ENCODE data around the gene ERBB2.
"Not testable (repeated sequence)": the region's sequence is repeated elsewhere in the genome, so short reads cannot be mapped to it uniquely, and the experiment has no call there.

The ERBB2 gene

DNA sequence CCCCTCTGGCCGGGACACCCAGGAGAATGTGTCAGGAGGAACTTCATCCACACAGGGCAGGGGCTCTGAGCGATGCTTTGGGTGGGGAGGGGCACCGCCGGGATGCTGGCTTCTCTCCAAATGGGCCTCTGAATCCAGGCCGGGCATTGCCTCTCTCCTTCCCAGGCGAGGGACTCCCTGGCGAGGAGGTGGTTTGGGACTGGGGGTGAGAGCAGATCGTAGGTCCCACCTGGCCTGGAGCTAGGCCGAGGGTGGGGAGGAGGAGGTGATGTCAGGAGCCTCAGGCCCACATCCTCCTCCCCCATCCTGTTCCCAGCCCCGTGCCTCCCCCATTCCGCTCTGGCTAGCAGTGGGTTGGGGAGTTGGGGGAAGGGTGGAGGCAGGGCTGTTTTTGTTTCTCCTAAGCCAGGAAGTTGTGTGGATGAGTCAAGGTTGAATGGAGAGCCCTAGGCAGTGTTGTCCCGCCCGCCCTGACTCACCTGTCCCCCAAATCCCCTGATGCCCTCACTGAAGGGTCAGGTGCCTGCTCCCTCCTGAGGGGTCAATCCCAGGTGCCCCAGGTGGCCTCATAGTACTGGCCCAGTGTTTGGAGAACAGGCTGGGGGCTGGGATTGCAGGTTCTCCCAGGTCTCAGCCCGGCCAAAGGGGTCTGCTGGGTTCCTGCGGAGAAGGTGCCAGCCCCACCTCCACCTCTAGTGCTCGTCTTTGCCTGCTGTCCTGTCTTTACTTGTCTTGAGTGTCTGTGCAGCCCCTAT, 40.7 kb downstream of the ERBB2 start:
- no peak for DNase-seq

DNA sequence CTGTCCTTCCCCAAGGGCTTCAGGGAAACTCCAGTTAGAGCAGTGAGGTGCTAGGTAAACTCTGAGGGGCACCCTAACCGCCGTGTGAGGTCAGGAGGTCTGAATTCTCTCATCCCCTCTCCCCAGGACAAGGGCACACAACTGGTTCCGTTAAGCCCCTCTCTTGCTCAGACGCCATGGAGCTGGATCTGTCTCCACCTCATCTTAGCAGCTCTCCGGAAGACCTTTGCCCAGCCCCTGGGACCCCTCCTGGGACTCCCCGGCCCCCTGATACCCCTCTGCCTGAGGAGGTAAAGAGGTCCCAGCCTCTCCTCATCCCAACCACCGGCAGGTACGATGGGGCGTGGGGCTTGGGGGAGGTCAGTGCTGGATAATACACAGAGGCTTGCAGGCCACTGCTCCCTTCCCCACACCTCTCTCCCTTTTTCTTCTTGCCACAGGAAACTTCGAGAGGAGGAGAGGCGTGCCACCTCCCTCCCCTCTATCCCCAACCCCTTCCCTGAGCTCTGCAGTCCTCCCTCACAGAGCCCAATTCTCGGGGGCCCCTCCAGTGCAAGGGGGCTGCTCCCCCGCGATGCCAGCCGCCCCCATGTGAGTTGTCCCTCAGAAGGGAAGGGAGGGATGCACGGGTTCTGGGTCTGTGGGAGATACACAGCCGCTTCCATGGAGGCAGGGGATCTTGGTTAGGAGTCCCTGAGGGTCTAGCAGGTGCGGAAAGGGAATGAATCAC, 42.4 kb downstream of the ERBB2 start:
- DNase-seq = no peak

DNA sequence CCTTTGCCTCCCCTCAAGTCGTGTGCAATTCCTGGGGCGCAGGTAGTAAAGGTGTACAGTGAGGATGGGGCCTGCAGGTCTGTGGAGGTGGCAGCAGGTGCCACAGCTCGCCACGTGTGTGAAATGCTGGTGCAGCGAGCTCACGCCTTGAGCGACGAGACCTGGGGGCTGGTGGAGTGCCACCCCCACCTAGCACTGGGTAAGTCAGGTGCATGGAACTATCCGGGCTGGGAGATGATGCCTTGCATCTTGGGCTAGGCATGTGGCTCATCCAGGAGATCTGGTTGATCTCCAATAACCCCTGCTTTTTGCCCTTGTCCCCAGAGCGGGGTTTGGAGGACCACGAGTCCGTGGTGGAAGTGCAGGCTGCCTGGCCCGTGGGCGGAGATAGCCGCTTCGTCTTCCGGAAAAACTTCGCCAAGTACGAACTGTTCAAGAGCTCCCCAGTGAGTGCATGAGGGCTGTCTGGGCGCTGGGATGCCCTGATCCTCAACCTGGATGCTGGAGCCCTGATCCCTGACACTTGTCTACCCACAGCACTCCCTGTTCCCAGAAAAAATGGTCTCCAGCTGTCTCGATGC, 43.1 kb downstream of the ERBB2 start:
- DNase-seq = no peak

DNA sequence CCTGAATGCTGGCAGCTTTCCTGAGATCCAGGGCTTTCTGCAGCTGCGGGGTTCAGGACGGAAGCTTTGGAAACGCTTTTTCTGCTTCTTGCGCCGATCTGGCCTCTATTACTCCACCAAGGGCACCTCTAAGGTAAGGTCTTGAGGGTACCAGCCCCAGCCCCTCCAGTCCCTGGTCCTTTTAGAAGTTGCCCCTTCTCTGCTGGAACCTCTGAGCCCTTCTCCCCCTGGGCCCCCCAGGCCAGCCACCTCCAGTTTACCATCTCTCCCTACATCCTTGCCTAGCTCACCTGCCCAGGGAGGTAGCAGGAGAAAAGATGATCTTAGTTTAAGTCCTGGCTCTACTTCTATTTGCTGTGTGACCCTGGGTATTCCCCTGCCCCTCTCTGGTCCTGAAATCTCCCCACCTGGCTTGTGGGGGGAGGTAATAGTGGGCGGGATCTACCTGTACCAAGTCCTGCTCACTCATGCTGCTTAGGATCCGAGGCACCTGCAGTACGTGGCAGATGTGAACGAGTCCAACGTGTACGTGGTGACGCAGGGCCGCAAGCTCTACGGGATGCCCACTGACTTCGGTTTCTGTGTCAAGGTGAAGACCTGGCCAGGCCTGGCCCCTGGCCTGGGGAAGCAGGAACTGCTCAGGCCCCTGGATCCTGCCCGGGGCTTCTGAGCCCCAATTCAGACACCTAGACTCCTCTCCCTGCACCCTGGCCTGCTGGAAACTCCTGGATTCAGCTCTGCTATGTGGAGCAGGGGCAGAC, 44.4 kb downstream of the ERBB2 start:
- DNase-seq = no peak

DNA sequence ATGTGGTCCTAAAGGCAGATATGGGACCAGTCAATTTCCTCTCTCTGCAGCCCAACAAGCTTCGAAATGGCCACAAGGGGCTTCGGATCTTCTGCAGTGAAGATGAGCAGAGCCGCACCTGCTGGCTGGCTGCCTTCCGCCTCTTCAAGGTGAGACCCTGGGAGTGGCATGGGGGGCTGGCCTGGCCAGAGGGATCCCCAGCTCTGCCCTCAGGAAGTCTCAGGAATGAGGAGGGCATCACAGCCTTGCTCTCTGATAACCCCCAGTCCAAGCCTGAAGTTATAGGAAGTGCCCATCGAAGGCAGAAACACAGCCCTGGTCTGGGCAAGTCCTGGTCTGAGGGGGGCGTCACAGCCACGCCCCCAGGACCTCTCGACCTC, 45.0 kb downstream of the ERBB2 start:
- DNase-seq = no peak

DNA sequence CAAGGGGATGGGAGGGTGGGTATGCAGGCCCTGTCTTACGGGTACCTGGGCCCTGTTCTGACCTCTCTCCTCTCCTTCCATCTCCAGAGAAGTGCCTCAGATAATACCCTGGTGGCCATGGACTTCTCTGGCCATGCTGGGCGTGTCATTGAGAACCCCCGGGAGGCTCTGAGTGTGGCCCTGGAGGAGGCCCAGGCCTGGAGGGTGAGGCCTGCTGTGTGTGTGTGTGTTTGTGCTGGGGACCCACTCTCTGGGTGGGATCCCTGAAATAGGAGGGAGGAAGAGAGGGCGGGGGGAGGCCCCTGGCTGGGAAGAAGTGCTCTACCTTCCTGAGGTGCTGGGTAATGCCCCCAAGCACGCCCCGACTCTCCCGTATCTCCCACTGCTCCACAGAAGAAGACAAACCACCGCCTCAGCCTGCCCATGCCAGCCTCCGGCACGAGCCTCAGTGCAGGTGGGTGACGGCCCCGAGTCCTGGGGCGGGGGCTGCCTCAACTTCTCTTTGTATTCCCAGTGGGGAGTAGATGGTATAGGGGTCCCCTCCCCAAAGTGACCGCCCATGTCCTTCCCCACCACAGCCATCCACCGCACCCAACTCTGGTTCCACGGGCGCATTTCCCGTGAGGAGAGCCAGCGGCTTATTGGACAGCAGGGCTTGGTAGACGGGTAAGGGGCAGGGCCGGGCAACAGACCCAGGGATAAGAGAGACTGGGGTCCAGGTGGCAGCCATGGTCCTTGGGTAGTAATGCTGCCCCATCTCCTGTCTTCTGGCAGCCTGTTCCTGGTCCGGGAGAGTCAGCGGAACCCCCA, 45.7 kb downstream of the ERBB2 start:
- no peak for DNase-seq

DNA sequence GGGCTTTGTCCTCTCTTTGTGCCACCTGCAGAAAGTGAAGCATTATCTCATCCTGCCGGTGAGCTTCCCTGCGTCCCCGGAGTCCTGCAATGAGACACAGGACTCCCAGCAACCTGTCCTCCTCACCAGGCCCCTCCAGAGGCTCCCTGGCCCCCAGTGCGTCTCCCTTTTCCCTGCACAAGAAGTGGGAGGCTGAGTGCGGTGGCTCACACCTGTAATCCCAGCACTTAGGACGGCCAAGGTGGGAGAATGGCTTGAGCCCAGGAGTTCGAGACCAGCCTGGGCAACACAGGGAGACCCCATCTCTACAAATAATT, 46.2 kb downstream of the ERBB2 start:
- DNase-seq = no peak

DNA sequence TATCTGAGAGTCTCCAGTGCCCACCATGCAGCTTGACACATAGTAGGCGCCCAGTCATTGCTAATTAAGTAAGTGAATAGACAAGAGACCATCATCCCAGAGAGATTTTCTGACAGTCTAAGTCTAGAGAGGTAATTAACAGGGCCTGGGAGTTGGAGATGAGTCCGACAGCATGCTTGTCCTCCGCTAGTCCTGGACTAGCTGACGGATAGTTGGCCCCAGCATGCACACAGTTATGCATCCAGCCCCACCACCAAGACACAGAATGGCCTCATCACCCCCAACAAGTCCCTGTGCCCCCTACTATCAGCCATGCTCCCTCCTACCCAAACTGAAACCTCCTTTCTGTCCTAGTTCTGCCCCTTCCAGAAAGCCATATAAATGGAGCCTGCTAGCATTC, 47.9 kb downstream of the ERBB2 start:
- DNase-seq = no peak

DNA sequence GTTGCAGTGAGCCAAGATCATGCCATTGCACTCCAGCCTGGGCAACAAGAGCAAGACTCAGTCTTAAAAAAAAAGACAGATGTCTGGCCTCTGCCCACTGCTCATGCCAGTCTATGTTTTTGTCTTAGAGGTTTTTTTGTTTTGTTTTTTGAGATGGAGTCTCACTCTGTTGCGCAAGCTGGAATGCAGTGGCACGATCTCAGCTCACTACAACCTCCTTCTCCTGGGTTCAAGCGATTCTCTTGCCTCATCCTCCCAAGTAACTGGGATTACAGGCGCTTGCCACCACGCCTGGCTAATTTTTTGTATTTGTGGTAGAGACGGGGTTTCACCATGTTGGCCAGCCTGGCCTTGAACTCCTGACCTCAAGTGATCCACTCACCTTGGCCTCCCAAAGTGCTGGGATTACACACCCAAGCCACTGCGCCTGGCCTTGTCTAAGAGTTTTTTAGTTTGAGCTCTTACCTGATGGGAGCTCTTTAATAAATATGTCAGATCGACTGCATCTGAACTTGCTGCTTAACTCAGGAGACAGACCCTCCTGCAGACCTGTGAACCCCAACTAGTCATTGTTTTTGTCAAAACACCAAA, 48.7 kb downstream of the ERBB2 start:
- not testable (repeated sequence) for DNase-seq

DNA sequence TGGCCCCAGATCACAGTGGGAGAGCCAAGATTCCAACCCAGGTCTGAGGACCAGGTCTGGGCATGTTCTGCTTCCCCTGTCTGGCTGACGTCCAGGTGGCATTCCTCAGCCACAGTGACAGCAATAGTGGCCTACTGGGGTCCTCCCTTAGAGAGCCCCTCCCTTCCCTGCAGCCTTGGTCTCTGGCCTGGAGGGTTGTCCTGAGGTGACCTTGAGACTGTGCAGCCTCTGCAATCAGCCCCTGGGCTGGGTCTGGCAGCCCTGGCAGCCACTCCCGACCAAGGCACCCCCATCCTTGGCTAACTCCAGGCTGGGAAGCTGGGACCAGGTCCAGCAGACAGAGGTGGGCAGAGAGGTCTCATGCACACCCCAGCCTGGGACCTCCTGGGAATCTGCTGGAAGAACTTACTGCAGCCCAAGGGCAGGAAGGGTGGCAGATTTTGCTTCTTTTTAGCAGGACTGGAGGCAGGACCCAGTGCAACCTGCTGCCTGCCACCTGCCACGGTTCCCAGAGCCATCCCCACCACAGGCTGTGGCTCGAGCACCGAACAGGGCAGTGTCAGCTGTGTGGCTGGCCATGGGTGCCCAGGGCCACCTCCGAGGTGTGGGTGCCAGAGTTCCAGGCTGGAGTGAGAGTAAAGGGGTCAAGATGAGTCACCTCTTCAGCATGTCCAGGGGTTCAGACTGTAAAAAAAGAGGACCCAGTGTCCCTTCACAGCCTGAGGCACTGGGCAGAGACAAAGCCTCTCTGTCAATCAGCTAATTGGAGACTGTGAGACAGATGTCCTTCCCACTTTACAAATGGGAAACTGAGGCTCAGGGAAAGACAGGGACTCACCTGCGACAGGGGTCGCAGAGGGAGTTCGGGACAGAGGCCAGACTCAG, 50.5 kb downstream of the ERBB2 start:
- DNase-seq = no peak

DNA sequence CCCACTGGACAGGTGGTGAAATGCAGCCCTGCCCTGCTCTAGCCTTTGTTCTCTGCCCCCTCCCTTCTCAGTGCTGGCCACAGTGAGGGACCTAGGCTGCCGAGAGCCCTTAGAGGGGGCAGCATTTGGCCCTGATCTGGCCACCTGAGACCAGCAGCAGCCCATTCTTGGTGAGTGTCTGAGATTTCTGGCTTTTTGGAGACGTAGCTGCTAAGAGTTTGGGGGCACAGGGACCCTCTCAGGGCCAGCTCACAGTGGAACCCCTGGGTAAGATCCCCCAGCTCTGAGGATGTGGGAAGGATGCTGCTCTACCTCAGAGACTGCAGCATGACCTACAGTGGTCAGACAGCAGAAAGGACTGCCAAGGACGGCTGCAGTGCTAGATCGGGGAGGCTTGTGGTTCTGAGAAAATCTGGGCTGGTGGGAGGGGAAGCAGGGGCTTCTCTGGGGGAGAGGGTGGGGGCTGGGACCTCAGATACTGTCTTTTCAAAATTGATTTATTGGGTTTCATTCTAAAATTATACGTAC, 51.2 kb downstream of the ERBB2 start:
- no peak for DNase-seq

DNA sequence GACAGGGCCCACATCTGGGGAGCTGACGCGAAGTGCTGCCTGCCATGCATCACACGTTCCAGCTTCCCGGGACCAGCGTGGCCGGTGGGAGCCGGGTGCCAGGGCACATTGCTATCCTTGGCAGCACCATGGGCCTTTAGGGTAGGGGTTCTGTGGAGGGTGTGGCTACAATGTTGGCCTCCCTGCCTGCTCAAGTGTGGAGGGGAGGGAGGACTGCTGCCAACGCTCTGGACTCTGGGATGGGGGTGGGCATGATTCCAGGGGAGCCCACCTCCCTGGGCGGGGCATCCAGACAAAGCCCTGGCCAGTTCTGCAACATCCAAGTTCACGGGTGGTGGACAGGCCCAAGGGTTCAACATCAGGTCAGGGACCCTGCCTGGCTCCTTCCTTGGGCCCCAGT, 51.8 kb downstream of the ERBB2 start:
- no peak for DNase-seq

DNA sequence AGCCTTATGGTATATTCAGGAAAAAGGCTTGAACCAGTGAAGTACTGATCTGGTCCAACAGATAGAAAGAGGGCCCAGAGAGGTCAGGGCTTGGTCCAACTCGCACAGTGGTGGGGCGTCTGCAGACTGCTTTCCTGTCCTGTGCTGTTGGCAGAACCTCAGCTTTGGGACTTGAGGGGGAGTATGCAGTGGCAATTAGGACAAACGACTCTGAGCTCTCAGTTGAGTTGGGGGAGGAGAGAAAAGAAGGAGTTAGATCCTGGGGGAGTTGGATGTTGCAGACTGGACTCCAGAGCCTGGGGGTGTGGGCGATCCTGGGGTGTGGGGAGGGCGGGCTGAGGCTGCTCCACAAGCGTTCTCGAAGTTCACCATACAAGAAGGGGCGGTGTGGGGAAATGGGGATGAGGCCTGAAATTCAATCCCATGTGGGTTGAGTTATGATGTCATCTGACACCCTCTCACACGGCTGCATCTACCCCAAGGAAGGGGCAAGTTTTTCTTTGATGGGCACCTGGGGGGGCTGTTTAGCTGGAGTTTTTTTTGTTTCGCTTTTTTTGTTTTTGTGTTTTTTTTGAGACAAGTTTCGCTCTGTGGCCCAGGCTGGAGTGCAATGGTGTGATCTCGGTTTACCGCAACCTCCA, 52.5 kb downstream of the ERBB2 start:
- no peak for DNase-seq

DNA sequence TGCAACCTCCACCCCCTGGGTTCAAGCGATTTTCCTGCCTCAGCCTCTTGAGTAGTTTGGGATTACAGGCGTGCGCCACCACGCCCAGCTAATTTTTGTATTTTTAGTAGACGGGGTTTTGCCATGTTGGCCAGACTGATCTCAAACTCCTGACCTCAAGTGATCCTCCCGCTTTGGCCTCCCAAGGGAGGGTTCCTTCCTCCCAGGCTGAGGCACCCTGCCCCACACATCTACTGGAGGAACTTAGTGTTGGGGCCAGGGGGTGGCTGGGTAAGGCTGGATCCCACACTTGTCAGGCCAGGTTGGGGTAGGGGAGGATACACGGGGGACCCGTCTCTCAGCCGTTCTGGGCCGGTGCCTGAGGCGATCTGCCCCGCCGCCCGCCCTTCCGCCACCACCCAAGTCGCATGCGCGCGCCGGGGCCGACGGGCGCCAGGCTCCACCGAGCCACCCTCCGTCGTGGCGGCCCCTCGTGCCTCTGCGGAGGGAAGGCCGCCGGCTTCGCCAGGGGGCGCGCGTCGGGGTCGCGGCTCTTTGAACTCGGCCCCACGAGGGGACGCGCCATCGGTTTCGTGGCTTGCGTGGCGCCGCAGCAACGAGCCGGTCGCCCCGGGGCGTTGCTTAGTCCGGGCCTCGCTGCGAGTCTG, 53.8 kb downstream of the ERBB2 start:
- peak in 11 of 56 donors; percentile 18 to 76 (median 55) for DNase-seq

DNA sequence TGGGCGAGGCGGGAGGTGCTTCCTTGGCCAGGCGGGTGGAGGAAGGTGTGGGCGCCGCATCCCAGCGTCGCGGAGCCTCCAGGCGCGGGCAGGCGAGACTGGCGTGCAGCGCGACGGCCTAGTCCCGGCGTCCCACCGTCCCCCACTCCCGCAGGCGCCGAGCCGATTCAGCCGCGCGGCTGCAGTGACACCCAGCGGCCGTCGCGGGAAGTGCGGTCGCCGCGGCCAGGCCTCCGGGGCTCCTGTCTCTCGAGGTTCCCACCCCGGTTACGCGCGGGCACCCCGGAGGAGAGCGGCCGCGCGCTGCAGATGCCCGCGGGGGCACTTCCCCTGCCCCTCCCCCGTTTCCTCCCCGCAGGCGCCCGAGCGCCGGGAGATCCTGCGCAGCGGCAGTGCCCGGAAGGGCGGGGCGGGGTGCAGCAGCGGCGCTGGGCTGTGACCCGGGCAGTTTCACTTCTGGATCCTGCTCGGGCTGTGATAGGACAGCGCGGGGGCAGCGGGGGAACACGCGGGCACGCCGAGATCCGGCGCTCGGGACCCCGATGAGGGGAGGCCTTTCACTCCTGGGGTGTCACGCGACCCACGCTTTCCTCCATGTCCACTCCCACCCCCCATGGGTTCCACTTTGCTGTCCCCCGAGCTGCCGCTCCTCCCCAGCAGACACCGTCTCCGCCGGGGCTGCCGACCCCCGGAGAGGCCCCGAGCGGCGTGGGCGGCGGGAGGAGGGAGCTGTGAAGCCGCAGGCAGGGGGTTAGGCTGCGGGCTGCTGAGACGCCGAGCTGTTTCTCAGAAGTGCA, 54.5 kb downstream of the ERBB2 start:
- peak in 55 of 56 donors; percentile 26 to 91 (median 79) for DNase-seq

DNA sequence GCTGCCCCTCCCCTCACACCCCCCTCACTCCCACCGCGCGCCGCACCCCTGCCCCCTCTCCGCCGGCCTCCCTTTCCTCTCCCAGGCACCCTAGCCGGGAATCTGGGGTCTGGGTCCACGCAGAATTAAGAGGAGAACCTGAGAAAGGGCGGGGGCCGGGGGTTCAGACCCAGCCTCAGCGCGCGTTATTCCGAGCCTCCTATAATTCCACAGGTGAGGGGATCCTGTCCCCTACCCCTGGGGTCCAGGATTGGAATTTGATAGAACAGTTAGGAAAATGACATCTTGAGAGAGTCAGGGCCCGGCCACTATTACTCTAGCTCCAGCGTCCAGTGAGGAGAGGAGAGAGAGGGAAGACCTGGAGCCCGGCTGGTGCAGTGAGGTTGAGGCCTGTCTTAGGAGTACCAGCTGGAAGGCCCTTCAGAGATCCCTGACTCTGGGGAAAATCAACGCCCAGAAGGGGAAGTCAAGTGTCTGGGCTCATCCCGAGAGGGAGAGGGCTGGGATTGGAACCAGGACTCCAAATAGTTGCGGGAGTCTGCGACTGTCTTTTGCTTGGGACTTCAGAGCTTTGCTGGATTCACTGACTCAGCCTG, 55.2 kb downstream of the ERBB2 start:
- DNase-seq = peak in 1 of 56 donors; percentile 33
